Cardiac fibroblast (primary cell): ENCODE data around the gene STOX2.

Experiments
- DNase-seq, 2 donors: peaks; one replicate each; pipeline versions ENCODE4 v3.0.0 to v3.0.0-alpha.2; 2010; ENCODE audit warnings: low read depth in 2 of 2
- H3K4me3 ChIP-seq, 2 donors: replicated peaks in 1 of 2; 1 replicate in 1 of 2; 2 replicates in 1 of 2; pipeline ENCODE4 v1.5.1; 2011; ENCODE audit warnings: low read depth in 2 of 2, low read length in 2 of 2, mild to moderate bottlenecking in 2 of 2, moderate library complexity in 1 of 2
- CTCF ChIP-seq: IDR thresholded peaks from one replicate; pipeline ENCODE4 v1.5.1; 2011; ENCODE audit warnings: low read depth, mild to moderate bottlenecking, low read length, inconsistent platforms

Gene STOX2

GRCh38 chr4:184022679-184023383 lies 117.7 kb downstream of the STOX2 start:
- TF ChIP-seq CTCF, result no peak
- DNase-seq, result no peak
- no peak overlapping the region for H3K4me3 ChIP-seq

GRCh38 chr4:184024637-184025036 lies 119.5 kb downstream of the STOX2 start:
- no peak for DNase-seq
- TF ChIP-seq CTCF, result no peak
- no peak overlapping the region for H3K4me3 ChIP-seq

GRCh38 chr4:184028561-184029374 lies 123.7 kb downstream of the STOX2 start:
- no peak for DNase-seq
- H3K4me3 ChIP-seq, result no peak overlapping the region
- TF ChIP-seq CTCF, result no peak

GRCh38 chr4:184030036-184030435 lies 124.9 kb downstream of the STOX2 start:
- DNase-seq, result no peak
- no peak overlapping the region for H3K4me3 ChIP-seq
- TF ChIP-seq CTCF, result no peak

- no peak for TF ChIP-seq CTCF
- DNase-seq, result no peak
- H3K4me3 ChIP-seq, result no peak overlapping the region
Measured at GRCh38 chr4:184030764-184031163, 125.7 kb downstream of the STOX2 start.

- no peak overlapping the region for H3K4me3 ChIP-seq
- no peak for TF ChIP-seq CTCF
- DNase-seq, result no peak
Measured at GRCh38 chr4:184032091-184032490, 127.0 kb downstream of the STOX2 start.
